IPS DF 6.9 (cell line): ENCODE measurements around the gene CIART.
"Not testable (repeated sequence)": the region's sequence is repeated elsewhere in the genome, so short reads cannot be mapped to it uniquely, and the experiment has no call there.

ENCODE experiments used
- DNase-seq: peaks from one replicate; pipeline ENCODE4 v3.0.0-alpha.2; 2013; ENCODE audit warnings: low read depth, low spot score
- H3K27ac ChIP-seq: one replicate; pipeline ENCODE4 v1.5.1; 2013; ENCODE audit warnings: low read length, control low read depth
- H3K27me3 ChIP-seq: 2 replicates; pipeline ENCODE4 v1.6.1; 2013; ENCODE audit warnings: mild to moderate bottlenecking, low read length; ENCODE audit not compliant: control insufficient read depth, insufficient read depth
- H3K36me3 ChIP-seq: 2 replicates; pipeline ENCODE4 v1.6.1; 2013; ENCODE audit warnings: low read length; ENCODE audit not compliant: control insufficient read depth, insufficient read depth
- H3K4me1 ChIP-seq: 2 replicates; pipeline ENCODE4 v1.6.1; 2013; ENCODE audit warnings: low read length; ENCODE audit not compliant: control insufficient read depth, insufficient read depth
- H3K4me3 ChIP-seq: 2 replicates; pipeline ENCODE4 v1.5.1; 2013; ENCODE audit warnings: mild to moderate bottlenecking, low read length
- H3K9me3 ChIP-seq: 2 replicates; pipeline ENCODE4 v1.6.1; 2013; ENCODE audit warnings: low read length, inconsistent platforms; ENCODE audit not compliant: control insufficient read depth, insufficient read depth
- WGBS: extraction: QIAGEN DNeasy Blood & Tissue Kit; methylation state at CpG from one replicate; pipeline ENCODE4 v1.1.7; 2013; ENCODE audit warnings: mixed read lengths, missing lambda C conversion rate; ENCODE audit not compliant: insufficient read length, insufficient coverage; 5-methylcytosine and 5-hydroxymethylcytosine counted together

The CIART gene

GRCh38 chr1:150281758-150282557 lies at the start of gene CIART:
CIART (plus strand) TSS chr1:150282554; CDS start chr1:150283268, 714 bp downstream.
- peaks cover 6% of the 10 kb centered on the region; the same call in 1 of the 2 replicates for H3K36me3 ChIP-seq
- H3K27me3 ChIP-seq: no peaks in the 10 kb centered on the region
- peak; percentile 98 for DNase-seq
- no peak within 1 kb of the TSS for H3K27ac ChIP-seq
- peak within 1 kb of the TSS; percentile 55; the same call in 1 of the 2 replicates for H3K4me3 ChIP-seq
- WGBS: no CpG with 5 or more reads among the region's 46 CpGs
- H3K4me1 ChIP-seq: no peaks in the 10 kb centered on the region
- H3K9me3 ChIP-seq: no peaks in the 10 kb centered on the region

GRCh38 chr1:150232921-150233320 lies 49.4 kb upstream of the CIART start:
- WGBS: no CpG with 5 or more reads among the region's 10 CpGs
- H3K27me3 ChIP-seq, DNase-seq, H3K4me1 ChIP-seq, H3K4me3 ChIP-seq, H3K27ac ChIP-seq, H3K9me3 ChIP-seq, H3K36me3 ChIP-seq: not testable (repeated sequence)

GRCh38 chr1:150233359-150234308 lies 48.7 kb upstream of the CIART start:
- no peaks in the 10 kb centered on the region for H3K4me1 ChIP-seq
- H3K4me3 ChIP-seq: no peak overlapping the region; the same call in 1 of the 2 replicates
- no peak for DNase-seq
- no peak overlapping the region for H3K27ac ChIP-seq
- H3K27me3 ChIP-seq: no peaks in the 10 kb centered on the region
- H3K9me3 ChIP-seq: no peaks in the 10 kb centered on the region
- peaks cover 2% of the 10 kb centered on the region; the same call in 1 of the 2 replicates for H3K36me3 ChIP-seq
- WGBS: no CpG with 5 or more reads among the region's 15 CpGs

- H3K36me3 ChIP-seq: peaks cover 2% of the 10 kb centered on the region; the same call in 1 of the 2 replicates
- no peak overlapping the region for H3K27ac ChIP-seq
- WGBS: no CpG with 5 or more reads among the region's 9 CpGs
- H3K9me3 ChIP-seq: no peaks in the 10 kb centered on the region
- H3K4me1 ChIP-seq: no peaks in the 10 kb centered on the region
- H3K4me3 ChIP-seq: peak overlapping the region; percentile 90; the same call in 1 of the 2 replicates
- no peak for DNase-seq
- no peaks in the 10 kb centered on the region for H3K27me3 ChIP-seq
These were observed 48.1 kb upstream of the CIART start for GRCh38 chr1:150234309-150234565.

- no peaks in the 10 kb centered on the region for H3K9me3 ChIP-seq
- H3K27me3 ChIP-seq: no peaks in the 10 kb centered on the region
- no CpG with 5 or more reads among the region's 78 CpGs for WGBS
- DNase-seq: no peak
- no peaks in the 10 kb centered on the region for H3K36me3 ChIP-seq
- peak overlapping the region; percentile 90 for H3K4me3 ChIP-seq
- no peaks in the 10 kb centered on the region for H3K4me1 ChIP-seq
- H3K27ac ChIP-seq: no peak overlapping the region
These were observed 47.6 kb upstream of the CIART start for GRCh38 chr1:150234566-150235293.

GRCh38 chr1:150235294-150235851 lies 47.0 kb upstream of the CIART start:
- Histone ChIP-seq H3K4me1 (no peaks in the 10 kb centered on the region), H3K27ac (no peak overlapping the region), H3K27me3 (no peaks in the 10 kb centered on the region), H3K36me3 (no peaks in the 10 kb centered on the region), H3K9me3 (no peaks in the 10 kb centered on the region), H3K4me3 (peak overlapping the region; percentile 90)
- WGBS: no CpG with 5 or more reads among the region's 27 CpGs
- DNase-seq: no peak

GRCh38 chr1:150235852-150236613 lies 46.3 kb upstream of the CIART start, which contains the start of gene ANP32E:
ANP32E (minus strand) TSS chr1:150236112; CDS start chr1:150235786, 326 bp downstream.
- Histone ChIP-seq H3K4me3 (peak within 1 kb of the TSS; percentile 90), H3K4me1 (no peaks in the 10 kb centered on the region), H3K36me3 (no peaks in the 10 kb centered on the region), H3K9me3 (no peaks in the 10 kb centered on the region), H3K27me3 (no peaks in the 10 kb centered on the region), H3K27ac (no peak within 1 kb of the TSS)
- DNase-seq: peak; percentile 97
- WGBS: no CpG with 5 or more reads among the region's 33 CpGs

GRCh38 chr1:150236614-150237100 lies 45.7 kb upstream of the CIART start:
- Histone ChIP-seq H3K27ac (no peak overlapping the region), H3K4me1 (no peaks in the 10 kb centered on the region), H3K27me3 (no peaks in the 10 kb centered on the region), H3K36me3 (no peaks in the 10 kb centered on the region), H3K4me3 (peak overlapping the region; percentile 25; the same call in 1 of the 2 replicates), H3K9me3 (no peaks in the 10 kb centered on the region)
- WGBS: no CpG with 5 or more reads among the region's 10 CpGs
- DNase-seq: no peak

GRCh38 chr1:150237176-150237575 lies 45.2 kb upstream of the CIART start:
- DNase-seq, H3K36me3 ChIP-seq, H3K9me3 ChIP-seq, H3K4me3 ChIP-seq, H3K4me1 ChIP-seq, H3K27ac ChIP-seq, H3K27me3 ChIP-seq: not testable (repeated sequence)
- no CpG with 5 or more reads among the region's 13 CpGs for WGBS
